ENCODE data around the gene KIT.

GRCh38 chr4:54635318-54635717 is 22.4 kb upstream of the KIT start:
- TF ChIP-seq USF2 (IDR thresholded peaks at IDR 0.05; ENCODE audit: low read depth, low read length) (no peak), CTCF (conservative IDR thresholded peaks at IDR 0.05; ENCODE audit: low read depth, low read length) (no peak), MAZ (IDR thresholded peaks at IDR 0.05; ENCODE audit: borderline replicate concordance, low read depth, low read length) (no peak), POLR2A (IDR thresholded peaks at IDR 0.05; ENCODE audit: low read depth, low read length) (no peak), NFE2L2 (IDR thresholded peaks at IDR 0.05; ENCODE audit: low read depth, low read length) (no peak), MAFK (IDR thresholded peaks at IDR 0.05; ENCODE audit: low read depth, low read length) (no peak), BHLHE40 (IDR thresholded peaks at IDR 0.05; ENCODE audit: low read depth, low read length) (no peak), CEBPB (IDR thresholded peaks at IDR 0.05; ENCODE audit: low read depth, low read length) (no peak)

Data from IMR-90 (cell line).